K562 (cell line): Measurements from ENCODE around the gene NEUROD2. TPM values are rescaled to one million over a fixed set of nuclear protein-coding genes. Genes with fewer than 3 reads are reported as not detected.

Source experiments
- EHMT2 ChIP-seq: fragments of 450-650 bp; IDR thresholded peaks from 2 replicates; pipeline ENCODE4 v1.6.1; 2018; ENCODE audit warnings: antibody characterized with exemption
- FOXK2 ChIP-seq, 2 experiments: fragments of 450-650 bp; IDR thresholded peaks in 1 of 2; conservative IDR thresholded peaks in 1 of 2; 2 replicates each; pipeline ENCODE4 v1.6.1; 2016; ENCODE audit warnings: low read depth in 2 of 2, mild to moderate bottlenecking in 1 of 2
- GTF2E2 ChIP-seq: fragments of 200-800 bp; sonication (Bioruptor generic); IDR thresholded peaks from 2 replicates; pipeline ENCODE4 v1.6.1; 2016; ENCODE audit warnings: missing genetic modification characterization, missing compliant biosample characterization
- HDAC1 ChIP-seq, 2 experiments: fragments of 450-650 bp; IDR thresholded peaks; 2 replicates each; pipeline ENCODE4 v1.6.1; 2016 to 2017; ENCODE audit warnings: inconsistent platforms in 1 of 2, mild to moderate bottlenecking in 1 of 2, moderate library complexity in 1 of 2
- IFI16 ChIP-seq: fragments of 250-450 bp; sonication (Bioruptor Pico); IDR thresholded peaks from 2 replicates; pipeline ENCODE4 v2.1.2; 2022; ENCODE audit warnings: mild to moderate bottlenecking, inconsistent platforms
- L3MBTL2 ChIP-seq: fragments of 450-650 bp; IDR thresholded peaks from 2 replicates; pipeline ENCODE4 v1.6.1; 2016; ENCODE audit warnings: mild to moderate bottlenecking, moderate library complexity
- MCM7 ChIP-seq, 2 experiments: fragments of 450-650 bp; IDR thresholded peaks; 2 replicates each; pipeline ENCODE4 v1.6.1; 2016 to 2018
- NR4A1 ChIP-seq, 2 experiments: fragments of 250-450 bp in 1 of 2; fragments of 450-650 bp in 1 of 2; sonication (Bioruptor Pico) in 1 of 2; IDR thresholded peaks; 2 replicates each; pipeline versions ENCODE4 v1.4.0 to v1.6.1; 2016 to 2020; ENCODE audit warnings: mild to moderate bottlenecking in 2 of 2, missing compliant biosample characterization in 1 of 2, missing genetic modification characterization in 1 of 2, moderate library complexity in 1 of 2
- RBBP5 ChIP-seq: fragments of 200-600 bp; sonication (generic); IDR thresholded peaks from 2 replicates; pipeline ENCODE4 v1.6.1; 2012; ENCODE audit warnings: borderline replicate concordance, mild to moderate bottlenecking, low read length, control low read depth, inconsistent platforms; ENCODE audit not compliant: insufficient read depth, poor library complexity, severe bottlenecking
- THRAP3 ChIP-seq: fragments of 450-650 bp; IDR thresholded peaks from 2 replicates; pipeline ENCODE4 v1.6.1; 2016; ENCODE audit warnings: mild to moderate bottlenecking, inconsistent platforms, borderline replicate concordance
- ZNF311 ChIP-seq: fragments of 250-450 bp; sonication (Bioruptor Pico); IDR thresholded peaks from 2 replicates; pipeline ENCODE4 v1.4.0; 2020; ENCODE audit warnings: mild to moderate bottlenecking, moderate library complexity
- ZNF695 ChIP-seq: fragments of 450-650 bp; formaldehyde crosslinking; IDR thresholded peaks from 2 replicates; pipeline ENCODE4 v1.4.0; 2020; ENCODE audit warnings: mild to moderate bottlenecking, moderate library complexity
- ZNF77 ChIP-seq: fragments of 250-450 bp; sonication (Bioruptor Pico); IDR thresholded peaks from 2 replicates; pipeline ENCODE4 v1.5.0; 2020
- ZNF778 ChIP-seq: fragments of 450-650 bp; formaldehyde crosslinking; IDR thresholded peaks from 2 replicates; pipeline ENCODE4 v1.4.0; 2020; ENCODE audit warnings: mild to moderate bottlenecking, moderate library complexity
- polyA plus RNA-seq, 8 experiments: library from polyadenylated mRNA; depleted of rRNA in 4 of 8; stranded (reverse) in 5 of 8; unstranded in 3 of 8; fragments of >200 nt; fragmentation: Nextera tagmentation in 2 of 8; fragmentation: Illumina TruSeq in 1 of 8; extraction: Ambion mirVana in 2 of 8; extraction: Trizol in 1 of 8; gene quantifications; 2 replicates each; pipeline versions ENCODE4 v1.2.1 to v1.2.3, GENCODE V29; 2011 to 2014; ENCODE audit warnings: inconsistent platforms in 1 of 8, missing spikeins in 1 of 8
- total RNA-seq, 7 experiments: library from RNA; depleted of rRNA in 6 of 7; stranded (reverse); fragments of >200 nt in 6 of 7; fragmentation: Illumina TruSeq in 2 of 7; extraction: Trizol in 2 of 7; gene quantifications; 2 replicates each; pipeline versions ENCODE4 v1.2.1 to v1.2.3, GENCODE V29; 2011 to 2021; ENCODE audit warnings: low replicate concordance in 1 of 7
- TF ChIP-seq, protein P1 (sequence below): fragments of 250-450 bp; sonication (Bioruptor Pico); IDR thresholded peaks from 2 replicates; pipeline ENCODE4 v1.5.0; 2020; ENCODE audit warnings: mild to moderate bottlenecking
- TF ChIP-seq, protein P2 (sequence below): fragments of 450-650 bp; IDR thresholded peaks from 2 replicates; pipeline ENCODE4 v1.6.1; 2017; ENCODE audit warnings: antibody characterized with exemption
- TF ChIP-seq, protein P3 (sequence below): sonication (generic); formaldehyde crosslinking; IDR thresholded peaks from 2 replicates; pipeline ENCODE4 v1.8.0; 2022; ENCODE audit warnings: missing genetic modification reagents, mild to moderate bottlenecking, moderate library complexity, borderline replicate concordance
- TF ChIP-seq, protein P4 (sequence below): fragments of 250-450 bp; sonication (Bioruptor Pico); IDR thresholded peaks from 2 replicates; pipeline ENCODE4 v1.8.0; 2021; ENCODE audit warnings: borderline replicate concordance, mild to moderate bottlenecking, moderate library complexity; ENCODE audit not compliant: poor library complexity, severe bottlenecking
- TF ChIP-seq, protein P5 (sequence below): sonication (generic); formaldehyde crosslinking; IDR thresholded peaks from 2 replicates; pipeline ENCODE4 v1.8.1; 2022; ENCODE audit warnings: missing genetic modification reagents
- TF ChIP-seq, protein P6 (sequence below): fragments of 450-650 bp; conservative IDR thresholded peaks from 2 replicates; pipeline ENCODE4 v1.6.1; 2016; ENCODE audit warnings: missing genetic modification characterization, low read depth, mild to moderate bottlenecking, missing compliant biosample characterization, moderate library complexity

NEUROD2 gene
- total and polyA plus RNA-seq, 9 of the 15 experiments (the other 6 are each of a cell fraction or from before 2014, with no cell fraction given): not detected

DNA sequence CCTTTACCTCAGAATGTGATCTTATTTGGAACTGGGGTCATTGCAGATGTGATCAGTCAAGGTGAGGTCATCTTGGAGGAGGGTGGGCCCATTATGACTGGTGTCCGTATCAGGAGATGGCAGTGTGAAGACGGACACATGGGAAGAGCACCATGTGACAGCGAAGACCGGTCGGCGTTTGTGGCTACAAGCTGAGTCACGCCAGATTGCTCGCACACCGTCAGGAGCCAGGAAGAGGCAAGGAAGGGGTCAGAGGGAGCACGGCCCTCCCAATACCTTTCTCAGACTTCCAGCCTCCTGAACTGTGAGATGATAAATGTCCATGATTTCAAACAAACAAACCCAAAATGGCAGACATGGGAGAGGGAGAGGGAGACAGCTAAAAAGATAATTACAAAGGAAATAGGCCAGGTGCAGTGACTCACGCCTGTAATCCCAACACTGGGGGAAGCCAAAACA lies 42.4 kb upstream of the NEUROD2 start (continued):
- TF ChIP-seq NR4A1 (CRISPR knock-in tag; IDR thresholded peaks at IDR 0.05) (peak; percentile 57; the same call in 1 of the 2 replicates), NR4A1 (tag; IDR thresholded peaks at IDR 0.05) (peak; percentile 61; the same call in 1 of the 2 replicates), FOXK2 (conservative IDR thresholded peaks at IDR 0.05 in 1 of 2, IDR thresholded peaks at IDR 0.05 in 1 of 2; ENCODE audit: low read depth in 2 of 2) (peak; percentile 89 to 91), GTF2E2 (tag) (no peak), MCM7 (IDR thresholded peaks at IDR 0.05) (no peak; a peak in 1 of 4 replicates), L3MBTL2 (peak; percentile 99), IFI16 (no peak), EHMT2 (peak; percentile 86), RBBP5 (peak; percentile 43), ZNF695 (CRISPR knock-in tag) (no peak), ZNF778 (no peak), HDAC1 (IDR thresholded peaks at IDR 0.05) (peak in 1 of 2 experiments; percentile 92; a peak in 2 of 4 replicates), ZNF311 (CRISPR knock-in tag) (no peak), THRAP3 (no peak), ZNF77 (CRISPR knock-in tag) (no peak)
- TF ChIP-seq, protein P1, sequence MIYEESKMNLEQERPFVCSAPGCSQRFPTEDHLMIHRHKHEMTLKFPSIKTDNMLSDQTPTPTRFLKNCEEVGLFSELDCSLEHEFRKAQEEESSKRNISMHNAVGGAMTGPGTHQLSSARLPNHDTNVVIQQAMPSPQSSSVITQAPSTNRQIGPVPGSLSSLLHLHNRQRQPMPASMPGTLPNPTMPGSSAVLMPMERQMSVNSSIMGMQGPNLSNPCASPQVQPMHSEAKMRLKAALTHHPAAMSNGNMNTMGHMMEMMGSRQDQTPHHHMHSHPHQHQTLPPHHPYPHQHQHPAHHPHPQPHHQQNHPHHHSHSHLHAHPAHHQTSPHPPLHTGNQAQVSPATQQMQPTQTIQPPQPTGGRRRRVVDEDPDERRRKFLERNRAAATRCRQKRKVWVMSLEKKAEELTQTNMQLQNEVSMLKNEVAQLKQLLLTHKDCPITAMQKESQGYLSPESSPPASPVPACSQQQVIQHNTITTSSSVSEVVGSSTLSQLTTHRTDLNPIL (CRISPR knock-in tag): no peak
- TF ChIP-seq, protein P2, sequence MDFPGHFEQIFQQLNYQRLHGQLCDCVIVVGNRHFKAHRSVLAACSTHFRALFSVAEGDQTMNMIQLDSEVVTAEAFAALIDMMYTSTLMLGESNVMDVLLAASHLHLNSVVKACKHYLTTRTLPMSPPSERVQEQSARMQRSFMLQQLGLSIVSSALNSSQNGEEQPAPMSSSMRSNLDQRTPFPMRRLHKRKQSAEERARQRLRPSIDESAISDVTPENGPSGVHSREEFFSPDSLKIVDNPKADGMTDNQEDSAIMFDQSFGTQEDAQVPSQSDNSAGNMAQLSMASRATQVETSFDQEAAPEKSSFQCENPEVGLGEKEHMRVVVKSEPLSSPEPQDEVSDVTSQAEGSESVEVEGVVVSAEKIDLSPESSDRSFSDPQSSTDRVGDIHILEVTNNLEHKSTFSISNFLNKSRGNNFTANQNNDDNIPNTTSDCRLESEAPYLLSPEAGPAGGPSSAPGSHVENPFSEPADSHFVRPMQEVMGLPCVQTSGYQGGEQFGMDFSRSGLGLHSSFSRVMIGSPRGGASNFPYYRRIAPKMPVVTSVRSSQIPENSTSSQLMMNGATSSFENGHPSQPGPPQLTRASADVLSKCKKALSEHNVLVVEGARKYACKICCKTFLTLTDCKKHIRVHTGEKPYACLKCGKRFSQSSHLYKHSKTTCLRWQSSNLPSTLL: no peak
- TF ChIP-seq, protein P3, sequence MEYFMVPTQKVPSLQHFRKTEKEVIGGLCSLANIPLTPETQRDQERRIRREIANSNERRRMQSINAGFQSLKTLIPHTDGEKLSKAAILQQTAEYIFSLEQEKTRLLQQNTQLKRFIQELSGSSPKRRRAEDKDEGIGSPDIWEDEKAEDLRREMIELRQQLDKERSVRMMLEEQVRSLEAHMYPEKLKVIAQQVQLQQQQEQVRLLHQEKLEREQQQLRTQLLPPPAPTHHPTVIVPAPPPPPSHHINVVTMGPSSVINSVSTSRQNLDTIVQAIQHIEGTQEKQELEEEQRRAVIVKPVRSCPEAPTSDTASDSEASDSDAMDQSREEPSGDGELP (CRISPR knock-in tag): peak; percentile 76; the same call in 1 of the 2 replicates
- TF ChIP-seq, protein P4, sequence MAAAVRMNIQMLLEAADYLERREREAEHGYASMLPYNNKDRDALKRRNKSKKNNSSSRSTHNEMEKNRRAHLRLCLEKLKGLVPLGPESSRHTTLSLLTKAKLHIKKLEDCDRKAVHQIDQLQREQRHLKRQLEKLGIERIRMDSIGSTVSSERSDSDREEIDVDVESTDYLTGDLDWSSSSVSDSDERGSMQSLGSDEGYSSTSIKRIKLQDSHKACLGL (CRISPR knock-in tag): no peak
- TF ChIP-seq, protein P5, sequence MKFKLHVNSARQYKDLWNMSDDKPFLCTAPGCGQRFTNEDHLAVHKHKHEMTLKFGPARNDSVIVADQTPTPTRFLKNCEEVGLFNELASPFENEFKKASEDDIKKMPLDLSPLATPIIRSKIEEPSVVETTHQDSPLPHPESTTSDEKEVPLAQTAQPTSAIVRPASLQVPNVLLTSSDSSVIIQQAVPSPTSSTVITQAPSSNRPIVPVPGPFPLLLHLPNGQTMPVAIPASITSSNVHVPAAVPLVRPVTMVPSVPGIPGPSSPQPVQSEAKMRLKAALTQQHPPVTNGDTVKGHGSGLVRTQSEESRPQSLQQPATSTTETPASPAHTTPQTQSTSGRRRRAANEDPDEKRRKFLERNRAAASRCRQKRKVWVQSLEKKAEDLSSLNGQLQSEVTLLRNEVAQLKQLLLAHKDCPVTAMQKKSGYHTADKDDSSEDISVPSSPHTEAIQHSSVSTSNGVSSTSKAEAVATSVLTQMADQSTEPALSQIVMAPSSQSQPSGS: no peak
- TF ChIP-seq, protein P6, sequence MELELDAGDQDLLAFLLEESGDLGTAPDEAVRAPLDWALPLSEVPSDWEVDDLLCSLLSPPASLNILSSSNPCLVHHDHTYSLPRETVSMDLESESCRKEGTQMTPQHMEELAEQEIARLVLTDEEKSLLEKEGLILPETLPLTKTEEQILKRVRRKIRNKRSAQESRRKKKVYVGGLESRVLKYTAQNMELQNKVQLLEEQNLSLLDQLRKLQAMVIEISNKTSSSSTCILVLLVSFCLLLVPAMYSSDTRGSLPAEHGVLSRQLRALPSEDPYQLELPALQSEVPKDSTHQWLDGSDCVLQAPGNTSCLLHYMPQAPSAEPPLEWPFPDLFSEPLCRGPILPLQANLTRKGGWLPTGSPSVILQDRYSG (tag): peak; percentile 81; the same call in 1 of the 2 replicates
